NCI-H2029 (cell line): Measurements from ENCODE around the gene USP17L29.
"Not testable (repeated sequence)": the region's sequence is repeated elsewhere in the genome, so short reads cannot be mapped to it uniquely, and the experiment has no call there.

Source experiments
- DNase-seq: peaks from one replicate; lab custom pipeline; 2025; lab: John Stamatoyannopoulos, UW

USP17L29 gene

GRCh38 chr4:9353338-9353737 lies at the start of gene USP17L29:
USP17L29 (plus strand) TSS chr4:9353638; CDS start chr4:9353638, 0 bp downstream.
- not testable (repeated sequence) for DNase-seq

- DNase-seq: not testable (repeated sequence)
Measured at GRCh38 chr4:9324191-9324590, 29.2 kb upstream of the USP17L29 start.

- DNase-seq: not testable (repeated sequence)
Measured at GRCh38 chr4:9324865-9325264, 28.6 kb upstream of the USP17L29 start, which contains the start of gene USP17L24. USP17L24 (plus strand) TSS chr4:9325165; CDS start chr4:9325165, 0 bp downstream.

- DNase-seq: not testable (repeated sequence)
Measured at GRCh38 chr4:9329611-9330010, 23.8 kb upstream of the USP17L29 start, which contains the start of gene USP17L25. USP17L25 (plus strand) TSS chr4:9329911; CDS start chr4:9329911, 0 bp downstream.

- not testable (repeated sequence) for DNase-seq
Measured at GRCh38 chr4:9334358-9334757, 19.1 kb upstream of the USP17L29 start, which contains the start of gene USP17L26. USP17L26 (plus strand) TSS chr4:9334658; CDS start chr4:9334658, 0 bp downstream.

- DNase-seq: not testable (repeated sequence)
Measured at GRCh38 chr4:9339103-9339502, 14.3 kb upstream of the USP17L29 start, which contains the start of gene USP17L5. USP17L5 (plus strand) TSS chr4:9339403; CDS start chr4:9339403, 0 bp downstream.

GRCh38 chr4:9343848-9344247 lies 9.6 kb upstream of the USP17L29 start, which contains the start of gene USP17L27:
USP17L27 (plus strand) TSS chr4:9344148; CDS start chr4:9344148, 0 bp downstream.
- not testable (repeated sequence) for DNase-seq

GRCh38 chr4:9348593-9348992 lies 4.8 kb upstream of the USP17L29 start, which contains the start of gene USP17L28:
USP17L28 (plus strand) TSS chr4:9348893; CDS start chr4:9348893, 0 bp downstream.
- not testable (repeated sequence) for DNase-seq

GRCh38 chr4:9350866-9351265 lies 2.6 kb upstream of the USP17L29 start:
- not testable (repeated sequence) for DNase-seq

- DNase-seq: not testable (repeated sequence)
Measured at GRCh38 chr4:9362829-9363228, 9.4 kb downstream of the USP17L29 start, which contains the start of gene USP17L30. USP17L30 (plus strand) TSS chr4:9363129; CDS start chr4:9363129, 0 bp downstream.

- not testable (repeated sequence) for DNase-seq
Measured at GRCh38 chr4:9379881-9380280, 26.4 kb downstream of the USP17L29 start.

GRCh38 chr4:9381012-9381534 lies 27.6 kb downstream of the USP17L29 start:
- not testable (repeated sequence) for DNase-seq

GRCh38 chr4:9384126-9384525 lies 30.7 kb downstream of the USP17L29 start:
- no peak for DNase-seq

- DNase-seq: not testable (repeated sequence)
Measured at GRCh38 chr4:9389001-9389400, 35.6 kb downstream of the USP17L29 start.
